OCI-LY1 (cell line): ENCODE measurements around the gene CCDC78.

Experiments
- H2AFZ ChIP-seq: fragments of 200-600 bp; sonication (generic), shearing (Covaris generic); 2 replicates; pipeline ENCODE4 v1.6.0; 2014; ENCODE audit warnings: antibody characterized with exemption, mild to moderate bottlenecking, low read length
- H3F3A ChIP-seq: fragments of 200-600 bp; sonication (generic), shearing (Covaris generic); 2 replicates; pipeline ENCODE4 v1.6.0; 2014; ENCODE audit warnings: mild to moderate bottlenecking, antibody characterized with exemption, low read length, moderate library complexity; ENCODE audit not compliant: insufficient read depth
- H3K27ac ChIP-seq: fragments of 200-600 bp; sonication (generic); 2 replicates; pipeline ENCODE4 v1.5.1; 2014; ENCODE audit warnings: low read length, mixed run types, mild to moderate bottlenecking, low read depth; ENCODE audit not compliant: poor library complexity, severe bottlenecking
- H3K27me3 ChIP-seq: fragments of 200-600 bp; sonication (generic); 2 replicates; pipeline ENCODE4 v1.6.0; 2014; ENCODE audit warnings: antibody characterized with exemption, mild to moderate bottlenecking, low read length, moderate library complexity; ENCODE audit not compliant: insufficient read depth
- H3K36me3 ChIP-seq: fragments of 200-600 bp; sonication (generic); 2 replicates; pipeline ENCODE4 v1.6.1; 2014; ENCODE audit warnings: mild to moderate bottlenecking, antibody characterized with exemption, low read length, moderate library complexity, mixed read lengths; ENCODE audit not compliant: insufficient read depth
- H3K4me1 ChIP-seq: fragments of 200-600 bp; sonication (generic); 2 replicates; pipeline ENCODE4 v1.5.1; 2014; ENCODE audit warnings: mild to moderate bottlenecking, low read length, moderate library complexity; ENCODE audit not compliant: insufficient read depth, severe bottlenecking
- H3K4me2 ChIP-seq: fragments of 200-600 bp; sonication (generic), shearing (Covaris generic); 2 replicates; pipeline ENCODE4 v1.6.1; 2014; ENCODE audit warnings: low read length
- H3K4me3 ChIP-seq: fragments of 200-600 bp; sonication (generic); 2 replicates; pipeline ENCODE4 v1.5.1; 2014; ENCODE audit warnings: low read length, low read depth, mild to moderate bottlenecking, mixed read lengths; ENCODE audit not compliant: poor library complexity, severe bottlenecking
- H3K79me2 ChIP-seq: fragments of 200-600 bp; shearing (Covaris generic); 2 replicates; pipeline ENCODE4 v1.6.1; 2016; ENCODE audit warnings: mixed run types, low read length, mixed read lengths; ENCODE audit not compliant: insufficient read depth
- H3K9ac ChIP-seq: fragments of 200-600 bp; sonication (generic), shearing (Covaris generic); 2 replicates; pipeline ENCODE4 v1.6.1; 2014; ENCODE audit warnings: mild to moderate bottlenecking, low read length, mixed read lengths
- H3K9me2 ChIP-seq: fragments of 200-600 bp; sonication (generic), shearing (Covaris generic); 2 replicates; pipeline ENCODE4 v1.6.1; 2014; ENCODE audit warnings: low read depth, mild to moderate bottlenecking, low read length, mixed read lengths
- H3K9me3 ChIP-seq: fragments of 200-600 bp; shearing (Covaris generic); 2 replicates; pipeline ENCODE4 v1.6.1; 2014; ENCODE audit warnings: low read length, mixed read lengths
- H4K20me1 ChIP-seq: fragments of 200-600 bp; sonication (generic), shearing (Covaris generic); 2 replicates; pipeline ENCODE4 v1.6.0; 2016; ENCODE audit warnings: mild to moderate bottlenecking, low read length; ENCODE audit not compliant: insufficient read depth
- EZH2 ChIP-seq: fragments of 200-600 bp; sonication (generic), shearing (Covaris generic); IDR thresholded peaks from 2 replicates; pipeline ENCODE4 v1.8.0; 2017; ENCODE audit warnings: borderline replicate concordance, mixed run types, mild to moderate bottlenecking, antibody characterized with exemption, low read length, moderate library complexity, mixed read lengths
- TF ChIP-seq, protein P1 (sequence below): fragments of 200-600 bp; sonication (generic), shearing (Covaris generic); IDR thresholded peaks from 2 replicates; pipeline ENCODE4 v1.5.1; 2017; ENCODE audit warnings: mild to moderate bottlenecking, antibody characterized with exemption, low read length, moderate library complexity, mixed read lengths

CCDC78 gene

DNA sequence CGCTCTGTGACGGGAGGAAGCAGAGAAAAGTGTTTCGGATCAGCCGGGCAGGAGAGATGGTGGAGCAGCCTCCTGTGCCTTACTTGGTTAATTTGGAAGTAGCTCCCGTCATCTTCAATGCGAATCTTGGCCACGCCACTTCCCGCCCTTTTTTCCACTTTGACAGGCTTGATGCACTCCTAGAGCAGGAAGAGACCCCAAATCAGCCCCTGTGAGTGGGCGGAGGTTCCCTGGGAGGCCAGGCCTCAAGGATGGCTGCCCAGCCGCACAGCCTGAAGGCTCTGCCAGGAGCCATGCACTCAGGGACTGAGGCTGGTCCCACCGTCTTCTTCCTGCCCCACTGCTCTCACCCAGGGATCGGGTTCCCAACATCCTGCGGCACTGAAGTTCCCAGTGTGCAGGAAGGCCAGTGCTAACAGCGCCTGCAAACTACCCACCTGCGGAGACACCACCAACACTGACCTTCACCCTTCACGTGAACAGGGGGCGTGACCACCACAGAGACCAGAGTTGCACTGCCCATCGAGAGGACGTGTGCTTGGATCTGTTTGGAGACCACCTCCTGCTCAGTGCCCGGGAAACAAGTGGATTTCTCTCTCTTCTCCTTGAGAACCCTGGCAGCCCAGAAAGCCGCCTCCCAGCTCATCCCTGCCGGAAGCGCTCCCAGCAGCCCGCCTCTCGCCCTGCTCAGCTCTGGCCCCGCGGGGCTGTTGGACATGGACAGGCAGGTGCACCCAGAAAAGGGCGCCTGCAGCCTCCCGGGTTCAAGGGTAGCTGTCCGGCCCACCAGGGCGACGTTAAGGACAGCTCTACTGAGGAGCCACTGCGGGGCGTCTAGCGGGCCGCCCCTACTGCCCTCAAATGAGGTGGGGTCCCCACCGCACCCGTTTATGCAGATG lies 13.6 kb upstream of the CCDC78 start:
- Histone ChIP-seq H3K4me1 (peaks cover 48% of the 10 kb centered on the region), H4K20me1 (no peaks in the 10 kb centered on the region), H2AFZ (no peak overlapping the region), H3K9ac (peak overlapping the region; percentile 84), H3K9me3 (no peaks in the 10 kb centered on the region), H3K4me2 (peak overlapping the region; percentile 83), H3K4me3 (peak overlapping the region; percentile 84), H3K27me3 (no peaks in the 10 kb centered on the region), H3K36me3 (peaks cover 22% of the 10 kb centered on the region), H3K27ac (peak overlapping the region; percentile 97), H3K9me2 (no peaks in the 10 kb centered on the region), H3K79me2 (no peaks in the 10 kb centered on the region), H3F3A (no peaks in the 10 kb centered on the region)
- no peak for TF ChIP-seq EZH2
- TF ChIP-seq, protein P1, sequence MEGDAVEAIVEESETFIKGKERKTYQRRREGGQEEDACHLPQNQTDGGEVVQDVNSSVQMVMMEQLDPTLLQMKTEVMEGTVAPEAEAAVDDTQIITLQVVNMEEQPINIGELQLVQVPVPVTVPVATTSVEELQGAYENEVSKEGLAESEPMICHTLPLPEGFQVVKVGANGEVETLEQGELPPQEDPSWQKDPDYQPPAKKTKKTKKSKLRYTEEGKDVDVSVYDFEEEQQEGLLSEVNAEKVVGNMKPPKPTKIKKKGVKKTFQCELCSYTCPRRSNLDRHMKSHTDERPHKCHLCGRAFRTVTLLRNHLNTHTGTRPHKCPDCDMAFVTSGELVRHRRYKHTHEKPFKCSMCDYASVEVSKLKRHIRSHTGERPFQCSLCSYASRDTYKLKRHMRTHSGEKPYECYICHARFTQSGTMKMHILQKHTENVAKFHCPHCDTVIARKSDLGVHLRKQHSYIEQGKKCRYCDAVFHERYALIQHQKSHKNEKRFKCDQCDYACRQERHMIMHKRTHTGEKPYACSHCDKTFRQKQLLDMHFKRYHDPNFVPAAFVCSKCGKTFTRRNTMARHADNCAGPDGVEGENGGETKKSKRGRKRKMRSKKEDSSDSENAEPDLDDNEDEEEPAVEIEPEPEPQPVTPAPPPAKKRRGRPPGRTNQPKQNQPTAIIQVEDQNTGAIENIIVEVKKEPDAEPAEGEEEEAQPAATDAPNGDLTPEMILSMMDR = no peak

DNA sequence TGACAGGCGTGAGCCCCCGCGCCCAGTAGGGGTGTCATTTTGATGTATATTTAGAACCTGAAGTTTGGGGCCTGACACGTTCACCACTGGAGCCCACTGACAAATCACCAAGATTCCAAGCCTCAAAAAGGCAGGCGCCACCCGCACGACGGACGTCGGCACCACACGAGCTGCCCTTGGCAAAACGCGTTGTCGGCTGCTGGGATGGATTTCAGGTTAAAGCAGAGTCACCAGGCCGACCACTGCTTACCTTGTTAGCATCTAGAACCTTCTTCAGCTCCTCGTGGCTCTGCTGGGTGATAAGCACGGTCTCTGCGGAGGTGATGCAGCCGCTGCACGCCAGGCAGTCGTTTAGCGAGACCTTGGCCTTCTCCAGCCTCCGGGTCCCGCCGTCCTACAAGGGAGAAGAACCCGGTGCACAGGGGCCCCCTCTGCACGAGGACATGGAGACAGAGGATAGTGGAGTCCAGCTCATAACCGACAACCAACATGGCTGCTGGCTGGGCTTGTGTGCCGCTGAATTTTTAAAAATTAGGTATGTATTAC lies 10.8 kb upstream of the CCDC78 start:
- peak overlapping the region; percentile 97 for H3K27ac ChIP-seq
- no peaks in the 10 kb centered on the region for H3F3A ChIP-seq
- peaks cover 48% of the 10 kb centered on the region for H3K36me3 ChIP-seq
- peak overlapping the region; percentile 51 for H3K4me3 ChIP-seq
- H3K9me2 ChIP-seq = no peaks in the 10 kb centered on the region
- H3K27me3 ChIP-seq = no peaks in the 10 kb centered on the region
- H3K4me1 ChIP-seq = peaks cover 49% of the 10 kb centered on the region
- H2AFZ ChIP-seq = no peak overlapping the region
- no peaks in the 10 kb centered on the region for H3K9me3 ChIP-seq
- H3K9ac ChIP-seq = peak overlapping the region; percentile 69; the same call in 1 of the 2 replicates
- no peaks in the 10 kb centered on the region for H3K79me2 ChIP-seq
- H4K20me1 ChIP-seq = no peaks in the 10 kb centered on the region
- peak overlapping the region; percentile 70 for H3K4me2 ChIP-seq
- TF ChIP-seq, protein P1 = no peak
- no peak for TF ChIP-seq EZH2

DNA sequence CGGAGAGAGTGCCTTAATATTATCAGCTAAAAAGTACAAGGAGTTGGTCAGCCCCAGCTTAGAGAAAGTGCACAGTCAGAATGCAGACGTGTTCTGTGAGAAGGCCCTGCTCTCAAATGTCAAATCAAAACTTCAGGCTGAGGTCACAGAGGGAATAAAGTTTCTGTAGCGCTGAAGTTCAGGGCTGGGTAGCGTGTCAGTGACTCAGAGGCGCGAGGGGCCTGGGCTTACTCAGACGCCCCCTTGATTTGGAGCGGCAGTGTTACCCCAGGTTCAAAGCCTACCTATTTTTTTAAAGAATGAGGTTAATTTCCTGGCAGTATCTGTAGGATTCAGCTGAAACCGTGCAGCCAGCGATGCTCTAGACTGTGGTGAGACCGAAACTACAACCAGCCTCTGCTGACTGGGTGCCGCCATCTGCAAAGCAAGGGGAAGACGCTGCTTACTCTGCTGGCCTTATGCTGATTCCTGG lies 9.8 kb upstream of the CCDC78 start:
- H3K36me3 ChIP-seq = peaks cover 58% of the 10 kb centered on the region
- peak overlapping the region; percentile 4; the same call in 1 of the 2 replicates for H3K9ac ChIP-seq

More for the DNA sequence above, 9.8 kb upstream of the CCDC78 start:
- H3K4me2 ChIP-seq = no peak overlapping the region
- no peaks in the 10 kb centered on the region for H3F3A ChIP-seq
- H3K4me1 ChIP-seq = peaks cover 45% of the 10 kb centered on the region
- H4K20me1 ChIP-seq = no peaks in the 10 kb centered on the region
- no peak overlapping the region for H2AFZ ChIP-seq
- no peaks in the 10 kb centered on the region for H3K27me3 ChIP-seq
- H3K9me3 ChIP-seq = no peaks in the 10 kb centered on the region
- no peak overlapping the region for H3K4me3 ChIP-seq
- peak overlapping the region; percentile 97 for H3K27ac ChIP-seq
- TF ChIP-seq, protein P1 = no peak
- no peak for TF ChIP-seq EZH2
- no peaks in the 10 kb centered on the region for H3K79me2 ChIP-seq
- H3K9me2 ChIP-seq = no peaks in the 10 kb centered on the region
